ENCODE data around the gene PDE4D. TPM values are rescaled to one million over a fixed set of nuclear protein-coding genes. Genes with fewer than 3 reads are reported as not detected.

The PDE4D gene
- total and polyA plus RNA-seq, 2 of the 4 experiments (the other 2 are of a cell fraction), result 1.4 to 7.9 TPM

- Histone ChIP-seq H3K79me1 (ENCODE audit: low read depth in 1 of 2, low read length in 2 of 2) (no peaks in the 10 kb centered on the region), H2BK120ac (ENCODE audit: low read depth, low read length) (no peak overlapping the region), H3K23ac (ENCODE audit: low read depth, low read length) (no peak overlapping the region), H3K4me3 (ENCODE audit: insufficient read depth, low read depth, low read length) (no peak overlapping the region), H2AK5ac (ENCODE audit: low read depth, low read length) (no peak overlapping the region), H4K8ac (ENCODE audit: low read depth in 2 of 2, low read length in 2 of 2) (no peak overlapping the region), H4K20me1 (ENCODE audit: insufficient read depth, low read length) (no peaks in the 10 kb centered on the region), H2BK15ac (ENCODE audit: low read depth, low read length) (no peak overlapping the region), H2AK9ac (replicated peaks; ENCODE audit: low read depth, low read length, poor library complexity) (no peak overlapping the region), H4K91ac (ENCODE audit: insufficient read depth, low read depth, low read length) (no peak overlapping the region), H3K56ac (ENCODE audit: extremely low read depth, insufficient read depth, low read length) (no peak overlapping the region), H3K9ac (ENCODE audit: low read depth, low read length) (no peak overlapping the region), H3K14ac (replicated peaks; ENCODE audit: low read depth, low read length) (no peak overlapping the region), H3K36me3 (ENCODE audit: control insufficient read depth, insufficient read depth, low read length) (no peaks in the 10 kb centered on the region), H3K27ac (ENCODE audit: insufficient read depth, low read length) (no peak overlapping the region), H2AFZ (replicated peaks; ENCODE audit: low read length, poor library complexity) (no peak overlapping the region), H2BK20ac (ENCODE audit: low read depth, low read length) (no peak overlapping the region), H3K18ac (ENCODE audit: low read depth, low read length) (no peak overlapping the region), H3K9me3 (ENCODE audit: control insufficient read depth, insufficient read depth, low read length) (no peaks in the 10 kb centered on the region), H4K5ac (ENCODE audit: low read depth, low read length) (no peak overlapping the region), H3K9me1 (ENCODE audit: insufficient read depth, low read length) (no peaks in the 10 kb centered on the region), H3K4me1 (ENCODE audit: control insufficient read depth, insufficient read depth, low read length) (no peaks in the 10 kb centered on the region), H3K4me2 (ENCODE audit: low read depth, low read length) (no peak overlapping the region), H3K27me3 (ENCODE audit: control insufficient read depth, insufficient read depth, low read length) (no peaks in the 10 kb centered on the region), H3K4ac (ENCODE audit: low read depth, low read length) (no peak overlapping the region), H2BK5ac (ENCODE audit: low read depth, low read length, poor library complexity, severe bottlenecking) (no peak overlapping the region)
- ATAC-seq (ENCODE audit: low read depth) (no peak), DNase-seq (no peak)
- ChIA-PET CTCF (no interaction called here), POLR2A (ENCODE audit: unreplicated experiment) (no interaction called here)
- intact Hi-C loops (cut with micrococcal nuclease), result no loop called here
- TF ChIP-seq BHLHE40 (IDR thresholded peaks at IDR 0.05; ENCODE audit: low read depth, low read length), result no peak
- no peak for TF ChIP-seq CTCF (conservative IDR thresholded peaks at IDR 0.05; ENCODE audit: low read depth, low read length)
- TF ChIP-seq MAZ (IDR thresholded peaks at IDR 0.05; ENCODE audit: borderline replicate concordance, low read depth, low read length), result no peak
- no peak for TF ChIP-seq RAD21 (IDR thresholded peaks at IDR 0.05; ENCODE audit: low read length)
- no peak for TF ChIP-seq NFE2L2 (IDR thresholded peaks at IDR 0.05; ENCODE audit: low read depth, low read length)
- TF ChIP-seq FOS (IDR thresholded peaks at IDR 0.05; ENCODE audit: low read depth, low read length), result no peak
- 100% methylated on average over 1 of the region's 3 CpGs; no CpG with 5 or more reads in 1 of the 2 experiments for WGBS, 2 experiments (ENCODE audit: extremely low coverage in 2 of 2, insufficient read length in 1 of 2)
- in situ Hi-C loops (cut with MboI; ENCODE audit: low sequenced_read_pairs), result no loop called here
- BruUV-seq (replicated peaks), result no TSS peak
- dilution Hi-C loops (cut with HindIII; ENCODE audit: low sequenced_read_pairs, unreplicated experiment), result no loop called here
Observed at GRCh38 chr5:59260200-59260599, 633.3 kb downstream of the PDE4D start.

Data from IMR-90 (cell line).